Fibroblast of skin of left biceps (primary cell): ENCODE data around the gene CHGA.

Source experiments
- DNase-seq, 2 experiments: peaks; one replicate each; pipeline ENCODE4 v3.0.0-alpha.2; 2013; ENCODE audit warnings: low read depth in 2 of 2

CHGA gene

DNA sequence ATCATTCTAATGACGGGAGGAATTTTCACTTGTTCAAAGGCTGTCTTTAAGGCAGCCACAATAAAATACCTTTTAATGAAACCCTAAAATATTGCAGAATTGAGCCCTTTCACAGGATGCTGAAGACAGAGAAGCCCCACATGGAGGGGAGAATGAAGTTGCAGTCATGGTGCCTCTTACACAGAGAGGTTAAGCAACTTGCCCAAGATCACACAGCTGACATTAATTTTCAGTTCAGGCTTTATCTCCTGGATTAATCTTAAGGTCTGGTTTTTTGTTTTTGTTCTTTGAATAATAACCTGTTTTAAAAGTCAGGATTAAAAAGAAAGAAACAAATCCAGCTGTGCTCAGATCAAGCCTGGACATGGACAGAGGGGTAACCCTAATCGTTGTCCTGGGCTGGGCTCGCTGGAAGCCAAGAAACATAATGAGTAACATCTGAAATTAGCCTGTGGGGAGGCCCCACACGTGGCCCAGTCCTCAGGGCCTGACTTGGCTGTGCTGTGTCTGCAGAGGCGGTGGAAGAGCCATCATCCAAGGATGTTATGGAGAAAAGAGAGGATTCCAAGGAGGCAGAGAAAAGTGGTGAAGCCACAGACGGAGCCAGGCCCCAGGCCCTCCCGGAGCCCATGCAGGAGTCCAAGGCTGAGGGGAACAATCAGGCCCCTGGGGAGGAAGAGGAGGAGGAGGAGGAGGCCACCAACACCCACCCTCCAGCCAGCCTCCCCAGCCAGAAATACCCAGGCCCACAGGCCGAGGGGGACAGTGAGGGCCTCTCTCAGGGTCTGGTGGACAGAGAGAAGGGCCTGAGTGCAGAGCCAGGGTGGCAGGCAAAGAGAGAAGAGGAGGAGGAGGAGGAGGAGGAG, 8.0 kb downstream of the CHGA start:
- DNase-seq, result no peak

GRCh38 chr14:92931681-92932447, 8.9 kb downstream of the CHGA start:
- DNase-seq, result no peak

DNA sequence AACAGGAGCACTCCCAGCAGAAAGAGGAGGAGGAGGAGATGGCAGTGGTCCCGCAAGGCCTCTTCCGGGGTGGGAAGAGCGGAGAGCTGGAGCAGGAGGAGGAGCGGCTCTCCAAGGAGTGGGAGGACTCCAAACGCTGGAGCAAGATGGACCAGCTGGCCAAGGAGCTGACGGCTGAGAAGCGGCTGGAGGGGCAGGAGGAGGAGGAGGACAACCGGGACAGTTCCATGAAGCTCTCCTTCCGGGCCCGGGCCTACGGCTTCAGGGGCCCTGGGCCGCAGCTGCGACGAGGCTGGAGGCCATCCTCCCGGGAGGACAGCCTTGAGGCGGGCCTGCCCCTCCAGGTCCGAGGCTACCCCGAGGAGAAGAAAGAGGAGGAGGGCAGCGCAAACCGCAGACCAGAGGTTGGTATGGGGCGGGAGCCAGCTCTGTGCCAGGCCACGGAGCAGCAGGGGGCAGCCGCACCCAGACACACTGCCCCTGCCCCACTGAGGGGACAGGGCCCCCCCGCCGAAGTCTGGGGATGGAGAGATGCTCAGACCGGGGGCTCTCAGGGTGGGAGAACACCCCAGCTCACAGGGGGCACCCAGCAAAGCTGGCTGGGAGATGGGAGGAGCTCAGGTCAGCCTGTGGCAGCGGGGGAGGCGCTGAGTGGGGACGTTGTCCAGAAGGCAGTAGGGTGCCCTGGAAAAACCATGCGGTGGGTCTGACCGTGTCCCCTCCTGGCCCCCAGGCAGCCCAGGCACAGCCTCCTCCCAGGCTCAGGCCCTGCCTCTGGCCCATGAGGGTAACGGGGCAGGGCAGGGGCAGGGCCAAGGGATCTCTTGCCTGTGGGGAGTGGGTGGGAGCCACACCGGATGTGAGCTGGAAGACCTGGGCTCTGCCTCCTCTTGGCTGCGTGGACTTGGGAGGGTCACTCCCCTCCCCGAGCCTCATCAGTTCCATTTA, 9.8 kb downstream of the CHGA start:
- DNase-seq, result no peak

GRCh38 chr14:92933481-92933880, 10.5 kb downstream of the CHGA start:
- DNase-seq, result no peak

DNA sequence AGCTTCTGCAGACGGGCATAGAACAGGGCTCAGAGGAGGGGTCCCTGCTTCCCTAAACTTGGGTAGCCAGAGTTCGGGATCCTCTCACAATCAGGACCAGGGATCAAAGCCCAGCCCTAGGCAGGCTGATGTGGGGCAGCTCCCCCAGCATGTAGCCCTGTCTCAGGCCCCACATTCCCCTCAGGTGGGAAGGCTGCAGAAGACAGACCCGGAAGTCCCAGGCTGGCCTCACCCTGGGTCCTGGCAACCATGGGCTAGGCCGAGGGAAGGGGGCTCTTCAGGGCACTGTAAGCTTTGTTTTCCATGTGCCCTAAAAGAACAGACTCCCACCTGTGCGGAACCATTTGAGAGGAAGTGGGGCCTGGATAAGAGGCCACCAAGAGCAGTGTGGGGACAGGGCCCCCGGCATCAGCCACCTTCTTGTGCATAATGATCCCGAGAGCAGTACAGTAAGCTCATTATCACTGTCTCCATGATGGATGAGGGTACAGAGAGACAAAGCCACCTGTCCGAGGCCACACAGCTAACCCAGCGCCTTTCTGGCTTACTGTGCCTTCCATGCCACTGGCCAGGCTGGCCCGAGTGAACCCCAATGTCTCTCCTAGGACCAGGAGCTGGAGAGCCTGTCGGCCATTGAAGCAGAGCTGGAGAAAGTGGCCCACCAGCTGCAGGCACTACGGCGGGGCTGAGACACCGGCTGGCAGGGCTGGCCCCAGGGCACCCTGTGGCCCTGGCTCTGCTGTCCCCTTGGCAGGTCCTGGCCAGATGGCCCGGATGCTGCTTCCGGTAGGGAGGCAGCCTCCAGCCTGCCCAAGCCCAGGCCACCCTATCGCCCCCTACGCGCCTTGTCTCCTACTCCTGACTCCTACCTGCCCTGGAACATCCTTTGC, 11.5 kb downstream of the CHGA start:
- DNase-seq, result no peak

DNA sequence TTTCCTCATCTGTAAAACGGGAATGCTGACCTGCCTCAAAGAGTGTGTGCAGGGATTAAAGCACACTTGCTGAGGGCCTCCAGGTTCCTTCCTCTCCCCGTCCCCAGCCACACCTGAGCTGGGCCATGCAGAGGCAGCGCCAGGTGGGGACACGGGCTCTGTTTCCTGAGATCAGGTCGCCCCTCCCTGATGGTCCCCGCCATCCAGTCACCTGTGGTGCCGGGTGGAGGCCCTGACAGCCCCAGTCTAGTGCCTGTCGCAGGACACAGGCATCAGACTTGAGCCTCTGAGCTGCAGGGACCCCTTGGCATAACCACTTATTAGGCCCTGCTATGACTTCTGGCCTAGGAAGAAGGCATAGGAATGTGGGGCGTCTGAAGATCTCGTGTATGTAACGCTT, 12.5 kb downstream of the CHGA start:
- no peak for DNase-seq

DNA sequence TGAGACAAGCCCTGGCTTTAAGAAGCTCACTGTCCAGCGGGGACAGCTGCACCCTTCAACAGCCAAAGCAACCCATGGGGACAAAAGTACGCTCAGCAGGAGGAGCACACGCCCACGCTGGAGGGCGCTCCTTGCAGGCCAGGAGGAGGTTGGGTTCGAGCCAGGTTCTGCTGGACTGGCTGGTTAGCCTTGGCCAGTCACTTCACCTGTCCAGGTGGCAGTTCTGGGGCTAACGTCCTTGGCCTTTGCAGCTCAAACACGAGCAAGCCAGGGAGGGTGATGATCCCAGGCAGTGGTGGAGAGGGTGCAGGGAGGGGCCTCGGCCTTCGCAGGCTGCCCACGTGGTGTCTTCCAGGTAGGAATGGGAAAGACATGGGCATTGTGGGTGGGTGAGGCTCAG, 13.1 kb downstream of the CHGA start:
- DNase-seq, result no peak

GRCh38 chr14:92937051-92937937, 14.3 kb downstream of the CHGA start:
- no peak for DNase-seq

GRCh38 chr14:92938235-92938875, 15.4 kb downstream of the CHGA start:
- DNase-seq, result no peak

DNA sequence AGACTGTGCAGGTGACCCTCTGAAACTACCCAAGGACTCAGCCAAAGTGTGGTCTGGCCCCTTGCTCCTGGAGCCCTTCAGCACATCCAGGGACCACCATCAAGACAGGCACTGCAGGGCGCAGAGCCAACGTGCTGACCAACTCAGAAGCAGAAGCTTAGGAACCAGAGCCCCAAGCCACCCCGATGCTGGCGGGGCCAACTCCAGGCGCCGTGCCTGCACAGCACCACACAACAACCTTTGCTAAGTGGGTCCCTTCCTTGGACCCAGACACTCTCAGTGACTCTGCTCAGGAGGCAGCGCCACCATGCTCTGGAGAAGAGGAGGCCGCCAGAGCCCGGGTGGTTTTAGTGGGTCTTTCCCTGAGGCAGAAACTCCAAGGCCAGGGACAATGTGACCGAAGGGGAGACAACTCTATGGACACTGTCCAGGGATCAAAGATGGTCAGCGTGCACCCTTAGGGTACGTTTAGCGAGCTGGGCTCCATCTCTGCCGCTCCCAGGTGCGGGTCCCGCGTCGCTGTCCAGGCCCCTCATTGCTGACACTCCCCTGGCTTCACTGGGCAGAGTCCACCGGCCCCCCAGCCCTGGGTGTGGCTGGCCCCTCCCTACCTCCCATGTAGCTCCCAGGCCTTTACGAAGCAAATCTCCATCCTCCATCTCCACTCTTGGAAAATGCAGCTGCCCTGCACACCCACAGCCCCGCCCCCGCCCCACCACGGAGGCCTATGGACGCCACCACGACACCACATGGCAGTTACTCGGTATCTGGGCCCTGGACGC, 16.1 kb downstream of the CHGA start:
- DNase-seq, result no peak

DNA sequence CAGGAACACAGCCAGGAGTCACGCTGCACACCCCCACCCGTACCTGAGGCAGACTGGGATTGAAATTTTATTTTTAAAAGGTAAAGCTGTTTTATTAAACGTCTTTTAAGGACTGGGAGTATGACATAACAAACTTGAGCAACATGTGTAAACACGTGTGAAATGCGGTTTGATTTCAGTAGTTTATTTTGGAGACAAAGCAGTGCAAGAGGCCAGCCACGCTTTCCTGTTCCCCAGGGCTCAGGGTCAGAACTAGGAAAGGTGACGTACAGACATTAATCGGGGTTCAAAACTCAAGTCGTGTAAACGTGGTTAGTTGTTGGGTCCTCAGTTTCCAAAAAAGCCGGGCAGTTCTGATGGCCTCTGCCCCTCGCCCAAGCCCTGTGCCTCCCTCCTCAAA, 16.7 kb downstream of the CHGA start:
- no peak for DNase-seq

GRCh38 chr14:92940543-92940942, 17.6 kb downstream of the CHGA start:
- no peak for DNase-seq

DNA sequence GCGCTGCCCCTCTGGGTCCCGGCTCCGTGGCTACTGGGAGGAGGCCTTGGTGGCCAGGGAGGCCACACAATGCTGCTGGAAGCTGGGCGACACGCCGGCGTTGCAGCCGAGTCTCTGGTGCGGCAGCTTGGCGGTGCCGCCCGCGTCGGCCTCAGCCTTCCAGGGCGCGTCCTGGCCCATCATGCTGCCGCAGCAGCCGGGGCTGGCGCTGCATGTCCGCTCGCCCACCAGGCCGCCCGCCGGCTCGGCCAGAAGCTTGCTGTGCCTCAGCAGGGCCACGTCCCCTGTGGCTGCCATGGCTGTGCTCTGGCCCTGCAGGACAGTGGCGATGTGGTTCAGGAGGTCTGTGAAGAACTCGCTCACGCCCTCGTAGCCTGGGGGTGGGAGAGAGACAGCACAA, 18.6 kb downstream of the CHGA start:
- DNase-seq, result no peak

DNA sequence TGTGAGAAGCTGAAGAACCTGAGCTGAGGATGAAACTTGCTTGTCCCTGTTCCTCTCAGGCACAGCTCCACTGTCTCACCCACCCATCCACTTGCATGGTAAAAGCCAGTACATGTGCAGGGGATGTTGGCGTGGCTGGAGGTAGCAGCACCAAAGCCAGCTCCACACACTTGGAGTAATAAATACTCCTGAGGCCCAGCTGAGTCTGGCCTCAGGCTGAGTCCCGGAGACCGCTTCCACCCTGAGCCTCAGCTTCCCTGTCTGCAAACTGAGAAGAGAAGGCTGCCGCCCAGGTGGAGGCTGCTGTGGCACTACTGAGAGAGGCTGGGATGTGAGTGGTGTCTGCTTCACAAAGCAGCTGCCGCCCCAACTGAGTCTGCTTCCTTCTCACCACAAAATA, 19.2 kb downstream of the CHGA start:
- no peak for DNase-seq

DNA sequence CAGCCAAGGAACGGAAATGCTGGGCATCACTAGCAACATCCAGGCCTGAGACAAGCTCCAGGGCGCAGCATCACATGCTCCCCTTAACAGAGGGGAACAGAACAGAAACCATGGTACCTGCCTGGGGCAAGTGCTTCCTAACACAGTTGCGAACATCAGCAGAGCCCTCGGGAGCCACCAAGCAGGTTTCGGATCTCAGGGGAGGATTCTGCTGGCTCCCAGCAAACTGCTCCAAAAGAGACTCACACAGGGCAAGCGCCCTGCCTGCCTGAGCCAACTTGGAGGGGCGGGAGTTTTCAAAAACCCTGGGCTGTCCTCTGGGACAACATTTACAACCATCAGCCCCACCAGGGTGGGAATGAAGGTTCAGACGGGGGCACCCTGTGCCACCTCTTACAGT, 19.6 kb downstream of the CHGA start:
- DNase-seq, result no peak

DNA sequence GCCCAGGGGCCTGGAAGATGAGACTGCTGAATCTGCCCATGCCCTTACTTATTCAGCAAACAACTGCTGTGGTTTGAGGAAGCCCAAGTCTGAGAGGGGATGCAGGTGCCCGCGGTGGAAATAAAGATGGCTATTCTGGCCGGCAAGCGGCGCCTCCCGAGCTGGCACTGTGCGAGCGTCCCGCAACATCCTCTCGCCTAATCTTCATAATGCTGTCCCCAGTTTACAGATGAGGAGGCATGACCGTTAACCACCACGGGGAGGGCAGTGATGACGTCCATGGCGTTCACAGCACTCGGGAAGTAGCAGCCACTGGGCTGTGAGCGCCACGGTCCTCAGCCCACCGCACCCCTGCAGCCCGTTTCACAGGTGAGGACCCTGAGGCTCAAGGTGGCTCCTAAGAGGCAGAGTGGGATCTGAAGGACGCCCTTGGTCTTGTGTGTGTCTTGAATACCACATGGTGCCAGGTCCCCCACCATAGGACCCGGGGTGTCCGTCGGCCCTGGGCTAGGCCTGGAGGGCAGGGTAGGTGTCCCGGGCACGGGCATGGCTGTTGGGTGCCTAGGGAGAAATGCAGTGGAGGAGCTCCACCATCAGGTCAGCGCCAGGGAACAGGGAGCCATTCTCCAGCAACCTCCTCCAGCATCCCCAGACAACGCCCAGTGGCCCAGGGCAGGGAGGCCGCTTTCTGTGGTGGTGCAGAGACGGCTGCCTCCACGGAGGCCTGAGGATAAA, 20.2 kb downstream of the CHGA start:
- DNase-seq, result no peak

GRCh38 chr14:92943855-92944570, 21.1 kb downstream of the CHGA start:
- no peak for DNase-seq
